ENCODE measurements around the gene PCDHGB6.
A peak's percentile ranks its signal among the peaks of the same experiment; 100 is the strongest.
"Not testable (repeated sequence)": the region's sequence is repeated elsewhere in the genome, so short reads cannot be mapped to it uniquely, and the experiment has no call there.

The PCDHGB6 gene

GRCh38 chr5:141407790-141408505 lies at the start of gene PCDHGB6:
TSS of gene PCDHGB6 (plus strand) at chr5:141408021. CDS start at chr5:141408203, 182 bp downstream.
- not testable (repeated sequence) for DNase-seq (ENCODE audit: low spot score)

- peak; percentile 30 for DNase-seq (ENCODE audit: low spot score)
These were observed 47.9 kb upstream of the PCDHGB6 start, which contains the start of gene PCDHGB2 for GRCh38 chr5:141359790-141360426. TSS of gene PCDHGB2 (plus strand) at chr5:141359994. CDS start at chr5:141360136, 142 bp downstream.

GRCh38 chr5:141360685-141361084 lies 47.1 kb upstream of the PCDHGB6 start:
- DNase-seq (ENCODE audit: low spot score), result no peak

GRCh38 chr5:141362719-141363118 lies 45.1 kb upstream of the PCDHGB6 start:
- DNase-seq (ENCODE audit: low spot score), result no peak

- no peak for DNase-seq (ENCODE audit: low spot score)
These were observed 43.7 kb upstream of the PCDHGB6 start, which contains the start of gene PCDHGA5 for GRCh38 chr5:141363952-141364660. TSS of gene PCDHGA5 (plus strand) at chr5:141364162. CDS start at chr5:141364331, 169 bp downstream.

GRCh38 chr5:141366016-141366896 lies 41.6 kb upstream of the PCDHGB6 start:
- DNase-seq (ENCODE audit: low spot score), result no peak

- no peak for DNase-seq (ENCODE audit: low spot score)
These were observed 37.6 kb upstream of the PCDHGB6 start, which contains the start of gene PCDHGB3 for GRCh38 chr5:141369994-141370848. TSS of gene PCDHGB3 (plus strand) at chr5:141370242. CDS start at chr5:141370395, 153 bp downstream.

- DNase-seq (ENCODE audit: low spot score), result no peak
These were observed 36.0 kb upstream of the PCDHGB6 start for GRCh38 chr5:141371572-141372475.

- DNase-seq (ENCODE audit: low spot score), result no peak
These were observed 34.0 kb upstream of the PCDHGB6 start, which contains the start of gene PCDHGA6 for GRCh38 chr5:141373673-141374317. TSS of gene PCDHGA6 (plus strand) at chr5:141373891. CDS start at chr5:141374084, 193 bp downstream.

- DNase-seq (ENCODE audit: low spot score), result no peak
These were observed 33.2 kb upstream of the PCDHGB6 start for GRCh38 chr5:141374627-141375026.

- not testable (repeated sequence) for DNase-seq (ENCODE audit: low spot score)
These were observed 32.2 kb upstream of the PCDHGB6 start for GRCh38 chr5:141375444-141376155.

- no peak for DNase-seq (ENCODE audit: low spot score)
These were observed 25.1 kb upstream of the PCDHGB6 start, which contains the start of gene PCDHGA7 for GRCh38 chr5:141382469-141383294. TSS of gene PCDHGA7 (plus strand) at chr5:141382742. CDS start at chr5:141382900, 158 bp downstream.

GRCh38 chr5:141383345-141383744 lies 24.5 kb upstream of the PCDHGB6 start:
- DNase-seq (ENCODE audit: low spot score), result no peak

- DNase-seq (ENCODE audit: low spot score), result no peak
These were observed 23.2 kb upstream of the PCDHGB6 start for GRCh38 chr5:141384471-141385267.

GRCh38 chr5:141387557-141388311 lies 20.1 kb upstream of the PCDHGB6 start, which contains the start of gene PCDHGB4:
TSS of gene PCDHGB4 (plus strand) at chr5:141387698. CDS start at chr5:141387885, 187 bp downstream.
- not testable (repeated sequence) for DNase-seq (ENCODE audit: low spot score)

All from pons (tissue), 1 donor.